ENCODE results near the gene KDELR1. TPM values are rescaled to one million over a fixed set of nuclear protein-coding genes. Genes with fewer than 3 reads are reported as not detected.

Gene KDELR1
- total and polyA plus RNA-seq, 2 donors from 2014 or later = 169 to 204 TPM

DNA sequence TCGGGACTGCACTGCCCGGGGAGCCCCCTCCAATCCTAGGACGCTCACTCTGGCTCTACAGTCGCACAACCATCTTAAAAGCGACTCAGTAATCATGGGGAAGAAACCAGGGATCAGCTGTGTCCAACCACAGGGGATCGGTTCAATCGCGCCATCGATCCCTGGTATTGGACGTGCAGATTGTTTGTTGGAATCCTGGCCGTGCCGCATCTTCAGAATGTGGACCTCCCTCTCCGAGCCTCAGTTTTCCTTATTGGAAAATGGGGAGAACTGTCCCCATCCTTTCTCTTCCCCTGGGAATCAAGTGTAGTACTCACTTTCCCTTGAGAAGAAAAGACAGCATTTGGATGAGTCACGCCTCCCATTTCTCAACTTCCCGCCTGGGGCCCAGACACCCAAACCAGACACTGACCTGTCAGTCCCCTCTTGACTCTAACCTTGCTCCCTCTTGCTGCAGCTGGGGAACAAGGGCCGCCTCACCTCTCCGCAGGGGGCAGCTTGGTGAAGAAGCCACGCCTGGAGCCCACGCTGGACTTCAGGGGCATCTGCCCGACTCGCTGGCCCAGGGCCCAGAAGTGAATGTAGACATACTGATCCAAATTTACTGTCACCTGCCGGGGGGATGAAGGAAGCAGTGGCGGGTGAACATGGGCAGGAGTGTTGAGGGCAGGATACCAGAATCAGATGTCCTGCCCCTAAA, 48.4 kb downstream of the KDELR1 start:
- H3K27me3 ChIP-seq (ENCODE audit: control insufficient read depth, insufficient read depth, low read length) = no peaks in the 10 kb centered on the region
- no peak for TF ChIP-seq CTCF (IDR thresholded peaks at IDR 0.05; ENCODE audit: borderline replicate concordance, extremely low read depth, insufficient read depth)
- intact Hi-C loops (cut with DNase I) = no loop called here
- peaks cover 0 to 5% (median 3%) of the 10 kb centered on the region in 3 donors for H3K36me3 ChIP-seq (ENCODE audit: control insufficient read depth in 2 of 3, insufficient read depth in 3 of 3, low read length in 3 of 3)
- H3K9me3 ChIP-seq (ENCODE audit: control insufficient read depth in 2 of 3, insufficient read depth in 1 of 3, low read length in 3 of 3) = no peaks in the 10 kb centered on the region
- DNase-seq (no peak), FAIRE-seq (no peak)
- no peak overlapping the region for H3K27ac ChIP-seq (ENCODE audit: low read depth in 2 of 2, low read length in 2 of 2)
- no peak overlapping the region for H3K4me3 ChIP-seq (ENCODE audit: low read length in 3 of 3)
- H3K9ac ChIP-seq (ENCODE audit: low read length in 3 of 3) = no peak overlapping the region
- no peaks in the 10 kb centered on the region for H3K4me1 ChIP-seq (ENCODE audit: control insufficient read depth in 2 of 3, insufficient read depth in 2 of 3, low read depth in 1 of 3, low read length in 3 of 3)

- FAIRE-seq = no peak
Observed at GRCh38 chr19:48342414-48342738, 49.0 kb downstream of the KDELR1 start.

GRCh38 chr19:48341515-48342413, 49.6 kb downstream of the KDELR1 start:
- DNase-seq (no peak), FAIRE-seq (no peak)
- H3K27me3 ChIP-seq (ENCODE audit: control insufficient read depth, insufficient read depth, low read length) = no peaks in the 10 kb centered on the region
- H3K36me3 ChIP-seq (ENCODE audit: control insufficient read depth in 2 of 3, insufficient read depth in 3 of 3, low read length in 3 of 3) = peaks cover 0 to 5% (median 3%) of the 10 kb centered on the region in 3 donors
- no peak for TF ChIP-seq CTCF (IDR thresholded peaks at IDR 0.05; ENCODE audit: borderline replicate concordance, extremely low read depth, insufficient read depth)
- H3K4me1 ChIP-seq (ENCODE audit: control insufficient read depth in 2 of 3, insufficient read depth in 2 of 3, low read depth in 1 of 3, low read length in 3 of 3) = no peaks in the 10 kb centered on the region
- no peak overlapping the region for H3K9ac ChIP-seq (ENCODE audit: low read length in 3 of 3)
- intact Hi-C loops (cut with DNase I) = no loop called here
- H3K27ac ChIP-seq (ENCODE audit: low read depth in 2 of 2, low read length in 2 of 2) = no peak overlapping the region
- no peak overlapping the region for H3K4me3 ChIP-seq (ENCODE audit: low read length in 3 of 3)
- no peaks in the 10 kb centered on the region for H3K9me3 ChIP-seq (ENCODE audit: control insufficient read depth in 2 of 3, insufficient read depth in 1 of 3, low read length in 3 of 3)

More at GRCh38 chr19:48342414-48342738, 49.0 kb downstream of the KDELR1 start:
- H3K27ac ChIP-seq (ENCODE audit: low read depth in 2 of 2, low read length in 2 of 2) = no peak overlapping the region
- TF ChIP-seq CTCF (IDR thresholded peaks at IDR 0.05; ENCODE audit: borderline replicate concordance, extremely low read depth, insufficient read depth) = no peak
- no peak overlapping the region for H3K4me3 ChIP-seq (ENCODE audit: low read length in 3 of 3)
- H3K4me1 ChIP-seq (ENCODE audit: control insufficient read depth in 2 of 3, insufficient read depth in 2 of 3, low read depth in 1 of 3, low read length in 3 of 3) = no peaks in the 10 kb centered on the region
- no peak overlapping the region for H3K9ac ChIP-seq (ENCODE audit: low read length in 3 of 3)
- H3K9me3 ChIP-seq (ENCODE audit: control insufficient read depth in 2 of 3, insufficient read depth in 1 of 3, low read length in 3 of 3) = no peaks in the 10 kb centered on the region
- intact Hi-C loops (cut with DNase I) = no loop called here
- peaks cover 0 to 5% (median 3%) of the 10 kb centered on the region in 3 donors for H3K36me3 ChIP-seq (ENCODE audit: control insufficient read depth in 2 of 3, insufficient read depth in 3 of 3, low read length in 3 of 3)
- DNase-seq = no peak
- H3K27me3 ChIP-seq (ENCODE audit: control insufficient read depth, insufficient read depth, low read length) = no peaks in the 10 kb centered on the region

All from kidney (tissue), 14 donors.